CD14-positive monocyte (primary cell): ENCODE data around the gene CES2. TPM values are rescaled to one million over a fixed set of nuclear protein-coding genes. Genes with fewer than 3 reads are reported as not detected.

Experiments used
- DNase-seq, 3 donors: peaks; one replicate each; pipeline ENCODE4 v3.0.0-alpha.2; 2011 to 2022
- H2AFZ ChIP-seq: 2 replicates; pipeline ENCODE4 v1.6.0; 2012; ENCODE audit warnings: mild to moderate bottlenecking, low read depth, low read length, inconsistent platforms; ENCODE audit not compliant: insufficient read depth, poor library complexity, severe bottlenecking
- H3K27ac ChIP-seq, 2 donors: 1 replicate in 1 of 2; 2 replicates in 1 of 2; pipeline ENCODE4 v1.5.1; 2012 to 2013; ENCODE audit warnings: low read length in 2 of 2, control low read depth in 1 of 2, inconsistent platforms in 1 of 2, low read depth in 1 of 2, mild to moderate bottlenecking in 1 of 2
- H3K27me3 ChIP-seq, 2 donors: one replicate each; pipeline versions ENCODE4 v1.6.0 to v1.6.1; 2011 to 2013; ENCODE audit warnings: low read length in 2 of 2; ENCODE audit not compliant: control insufficient read depth in 2 of 2, insufficient read depth in 2 of 2
- H3K36me3 ChIP-seq, 2 donors: replicated peaks in 1 of 2; 1 replicate in 1 of 2; 2 replicates in 1 of 2; pipeline versions ENCODE4 v1.5.1 to v1.6.1; 2012 to 2013; ENCODE audit warnings: low read length in 2 of 2, control low read depth in 1 of 2, inconsistent platforms in 1 of 2, mild to moderate bottlenecking in 1 of 2; ENCODE audit not compliant: insufficient read depth in 2 of 2, control insufficient read depth in 1 of 2
- H3K4me1 ChIP-seq, 2 donors: 1 replicate in 1 of 2; 2 replicates in 1 of 2; pipeline versions ENCODE4 v1.5.1 to v1.6.1; 2012 to 2013; ENCODE audit warnings: low read length in 2 of 2, control low read depth in 1 of 2, inconsistent platforms in 1 of 2, mild to moderate bottlenecking in 1 of 2, moderate library complexity in 1 of 2; ENCODE audit not compliant: insufficient read depth in 2 of 2, control insufficient read depth in 1 of 2
- H3K4me2 ChIP-seq: replicated peaks from 2 replicates; pipeline ENCODE3; 2012; ENCODE audit warnings: low read length, moderate library complexity, mild to moderate bottlenecking; ENCODE audit not compliant: poor library complexity, severe bottlenecking; ENCODE audit errors: extremely low read depth
- H3K4me3 ChIP-seq, 3 experiments: fragments of 200-600 bp in 1 of 3; sonication (generic) in 1 of 3; replicated peaks in 1 of 3; 1 replicate in 2 of 3; 2 replicates in 1 of 3; pipeline ENCODE4 v1.5.1; 2011 to 2013; ENCODE audit warnings: low read length in 3 of 3, mild to moderate bottlenecking in 3 of 3, control low read depth in 2 of 3, low read depth in 2 of 3, inconsistent platforms in 1 of 3, moderate library complexity in 1 of 3
- H3K79me2 ChIP-seq: 2 replicates; pipeline ENCODE4 v1.6.0; 2012; ENCODE audit warnings: mild to moderate bottlenecking, control low read depth, inconsistent platforms, low read length, moderate library complexity; ENCODE audit not compliant: insufficient read depth
- H3K9ac ChIP-seq: 2 replicates; pipeline ENCODE4 v1.6.0; 2017; ENCODE audit warnings: low read length, mild to moderate bottlenecking; ENCODE audit not compliant: insufficient read depth, poor library complexity, severe bottlenecking
- H3K9me3 ChIP-seq, 2 donors: replicated peaks in 1 of 2; 1 replicate in 1 of 2; 2 replicates in 1 of 2; pipeline versions ENCODE4 v1.5.1 to v1.6.1; 2012 to 2013; ENCODE audit warnings: low read length in 2 of 2, control low read depth in 1 of 2; ENCODE audit not compliant: control insufficient read depth in 1 of 2, insufficient read depth in 1 of 2
- H4K20me1 ChIP-seq: 2 replicates; pipeline ENCODE4 v1.6.0; 2012; ENCODE audit warnings: mild to moderate bottlenecking, low read length, control low read depth, moderate library complexity; ENCODE audit not compliant: insufficient read depth
- H3K27ac Mint-ChIP-seq, 7 donors: one replicate each; pipeline ENCODE4 v1.8.0; 2020; ENCODE audit warnings: mild to moderate bottlenecking in 7 of 7, mixed read lengths in 7 of 7, moderate library complexity in 6 of 7, inconsistent platforms in 2 of 7
- H3K27me3 Mint-ChIP-seq, 3 donors: one replicate each; pipeline ENCODE4 v1.8.0; 2021 to 2022; ENCODE audit warnings: low read depth in 3 of 3, mild to moderate bottlenecking in 3 of 3, mixed read lengths in 3 of 3, moderate library complexity in 3 of 3, inconsistent platforms in 1 of 3
- H3K36me3 Mint-ChIP-seq, 2 donors: one replicate each; pipeline ENCODE4 v1.8.0; 2020; ENCODE audit warnings: mixed read lengths in 2 of 2, inconsistent platforms in 1 of 2, mild to moderate bottlenecking in 1 of 2
- H3K4me1 Mint-ChIP-seq: one replicate; pipeline ENCODE4 v1.8.0; 2020; ENCODE audit warnings: mild to moderate bottlenecking, mixed read lengths
- H3K4me3 Mint-ChIP-seq, 2 donors: one replicate each; pipeline ENCODE4 v1.8.0; 2020; ENCODE audit warnings: mild to moderate bottlenecking in 2 of 2, mixed read lengths in 2 of 2, moderate library complexity in 1 of 2
- H3K9me3 Mint-ChIP-seq, 7 donors: one replicate each; pipeline ENCODE4 v1.8.0; 2020 to 2022; ENCODE audit warnings: mixed read lengths in 7 of 7, mild to moderate bottlenecking in 6 of 7, moderate library complexity in 6 of 7, inconsistent platforms in 2 of 7
- WGBS: methylation state at CpG from one replicate; pipeline ENCODE4 v1.1.5; 2013; ENCODE audit warnings: missing lambda C conversion rate; ENCODE audit not compliant: insufficient coverage; 5-methylcytosine and 5-hydroxymethylcytosine counted together
- intact Hi-C, 2 donors: fragments of 100-400 bp; cut with micrococcal nuclease; formaldehyde crosslinking; loops; one replicate each; pipeline versions ENCODE4 v1.15.0 to v1.15.1; 2023
- polyA plus RNA-seq, 3 donors: library from polyadenylated mRNA; depleted of rRNA in 1 of 3; unstranded in 2 of 3; stranded (reverse) in 1 of 3; fragments of 300-500 nt in 2 of 3; fragments of >200 nt in 1 of 3; fragmentation: Illumina TruSeq in 2 of 3; gene quantifications; 1 replicate in 2 of 3; 2 replicates in 1 of 3; pipeline ENCODE4 v1.2.3, GENCODE V29; 2012 to 2021
- TF ChIP-seq, protein P1 (sequence below): fragments of 200-600 bp; IDR thresholded peaks from one replicate; pipeline ENCODE4 v1.8.0; 2022; ENCODE audit warnings: antibody characterized with exemption, mild to moderate bottlenecking

The CES2 gene
- polyA plus RNA-seq, 3 donors, result 14.0 to 29.0 (median 23.2) TPM

DNA sequence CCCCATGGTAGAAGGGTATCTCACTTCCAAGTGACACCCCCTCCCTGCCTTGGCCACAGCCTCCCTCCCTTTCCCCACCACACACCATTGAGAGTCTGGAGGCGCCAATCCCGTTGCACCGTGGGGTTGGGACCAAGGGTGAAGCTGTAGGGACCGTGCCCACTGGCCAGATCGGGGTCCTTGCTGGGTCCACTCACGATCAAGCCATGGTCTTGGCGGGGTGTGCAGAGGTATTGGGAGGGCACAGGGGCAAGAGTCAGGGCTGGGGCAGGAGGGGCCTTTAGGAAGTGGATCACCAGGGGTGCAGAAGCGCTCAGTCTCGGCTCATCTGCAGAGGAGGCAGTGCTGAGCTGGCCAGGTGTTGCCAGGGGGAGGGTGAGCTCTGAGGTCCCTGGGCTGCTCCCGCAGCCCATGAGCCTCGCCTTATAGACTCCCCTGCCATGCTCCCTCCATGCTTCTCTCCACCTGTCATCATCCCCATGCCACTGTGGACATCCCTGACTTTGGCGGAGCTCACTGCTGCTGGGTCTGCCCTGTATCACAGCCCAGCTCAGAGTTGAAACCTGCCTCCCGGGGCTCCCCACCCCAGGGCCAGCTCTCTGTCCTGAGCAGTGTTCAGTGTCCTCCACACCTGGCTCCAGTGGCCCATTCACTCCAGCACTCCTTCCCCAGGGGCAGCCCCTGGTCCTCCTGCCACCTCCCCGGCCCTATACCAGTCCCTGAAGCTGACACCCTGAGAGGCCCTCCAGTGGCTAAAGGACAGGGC is 25.0 kb upstream of the CES2 start:
- no peak for DNase-seq
- Histone ChIP-seq H3K4me2 (no peak overlapping the region), H3K4me1 (no peaks in the 10 kb centered on the region), H2AFZ (no peak overlapping the region), H4K20me1 (no peaks in the 10 kb centered on the region), H3K36me3 (no peaks in the 10 kb centered on the region), H3K9ac (no peak overlapping the region), H3K27me3 (no peaks in the 10 kb centered on the region), H3K79me2 (no peaks in the 10 kb centered on the region), H3K27ac (no peak overlapping the region), H3K4me3 (no peak overlapping the region), H3K9me3 (no peaks in the 10 kb centered on the region)
- no peak overlapping the region for H3K27ac Mint-ChIP-seq
- H3K9me3 Mint-ChIP-seq, result no peaks in the 10 kb centered on the region
- H3K4me3 Mint-ChIP-seq, result no peak overlapping the region
- no peaks in the 10 kb centered on the region for H3K36me3 Mint-ChIP-seq
- TF ChIP-seq, protein P1, sequence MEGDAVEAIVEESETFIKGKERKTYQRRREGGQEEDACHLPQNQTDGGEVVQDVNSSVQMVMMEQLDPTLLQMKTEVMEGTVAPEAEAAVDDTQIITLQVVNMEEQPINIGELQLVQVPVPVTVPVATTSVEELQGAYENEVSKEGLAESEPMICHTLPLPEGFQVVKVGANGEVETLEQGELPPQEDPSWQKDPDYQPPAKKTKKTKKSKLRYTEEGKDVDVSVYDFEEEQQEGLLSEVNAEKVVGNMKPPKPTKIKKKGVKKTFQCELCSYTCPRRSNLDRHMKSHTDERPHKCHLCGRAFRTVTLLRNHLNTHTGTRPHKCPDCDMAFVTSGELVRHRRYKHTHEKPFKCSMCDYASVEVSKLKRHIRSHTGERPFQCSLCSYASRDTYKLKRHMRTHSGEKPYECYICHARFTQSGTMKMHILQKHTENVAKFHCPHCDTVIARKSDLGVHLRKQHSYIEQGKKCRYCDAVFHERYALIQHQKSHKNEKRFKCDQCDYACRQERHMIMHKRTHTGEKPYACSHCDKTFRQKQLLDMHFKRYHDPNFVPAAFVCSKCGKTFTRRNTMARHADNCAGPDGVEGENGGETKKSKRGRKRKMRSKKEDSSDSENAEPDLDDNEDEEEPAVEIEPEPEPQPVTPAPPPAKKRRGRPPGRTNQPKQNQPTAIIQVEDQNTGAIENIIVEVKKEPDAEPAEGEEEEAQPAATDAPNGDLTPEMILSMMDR, result no peak
- H3K27me3 Mint-ChIP-seq, result peaks cover 1 to 12% (median 10%) of the 10 kb centered on the region in 3 donors
- 92% methylated on average over 10 of the region's 14 CpGs for WGBS
- intact Hi-C loops, result no loop called here
- H3K4me1 Mint-ChIP-seq, result no peaks in the 10 kb centered on the region

DNA sequence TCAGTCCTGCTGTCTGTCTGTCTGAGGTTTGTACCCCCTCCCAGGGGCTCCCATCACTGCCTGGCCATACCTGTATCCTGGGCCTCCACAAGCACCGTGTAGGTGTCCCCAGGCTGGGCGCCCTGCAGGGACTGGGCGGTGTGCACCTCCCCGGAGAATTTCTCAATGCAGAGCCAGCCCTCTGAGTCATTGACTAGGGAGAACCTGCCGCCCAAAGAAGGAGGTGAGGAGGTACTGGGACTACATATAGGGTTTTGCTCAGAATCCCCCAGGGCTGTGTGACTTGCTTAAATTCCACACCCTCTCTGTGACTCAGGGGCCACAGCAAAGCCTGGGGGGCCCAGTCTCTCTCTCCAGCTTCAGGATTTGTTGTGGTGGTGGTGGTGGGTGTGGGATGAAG is 24.2 kb upstream of the CES2 start:
- Histone ChIP-seq H3K4me2 (no peak overlapping the region), H3K9ac (no peak overlapping the region), H2AFZ (no peak overlapping the region)

More for the DNA sequence above, 24.2 kb upstream of the CES2 start:
- Mint-ChIP-seq H3K27ac (no peak overlapping the region), H3K4me3 (no peak overlapping the region), H3K4me1 (no peaks in the 10 kb centered on the region), H3K36me3 (no peaks in the 10 kb centered on the region), H3K9me3 (no peaks in the 10 kb centered on the region), H3K27me3 (peaks cover 5 to 12% (median 10%) of the 10 kb centered on the region in 3 donors)
- no peaks in the 10 kb centered on the region for H3K36me3 ChIP-seq
- no peak overlapping the region for H3K4me3 ChIP-seq
- intact Hi-C loops, result no loop called here
- DNase-seq, result no peak
- H3K27ac ChIP-seq, result no peak overlapping the region
- WGBS, result 77% methylated on average over 3 of the region's 5 CpGs
- no peaks in the 10 kb centered on the region for H3K27me3 ChIP-seq
- no peaks in the 10 kb centered on the region for H3K4me1 ChIP-seq
- TF ChIP-seq, protein P1, result no peak
- H3K9me3 ChIP-seq, result no peaks in the 10 kb centered on the region
- no peaks in the 10 kb centered on the region for H3K79me2 ChIP-seq
- no peaks in the 10 kb centered on the region for H4K20me1 ChIP-seq
